Endothelial cell of umbilical vein (primary cell): ENCODE measurements around the gene GGTLC1. TPM values are rescaled to one million over a fixed set of nuclear protein-coding genes. Genes with fewer than 3 reads are reported as not detected.
"Not testable (repeated sequence)": the region's sequence is repeated elsewhere in the genome, so short reads cannot be mapped to it uniquely, and the experiment has no call there.

ENCODE experiments used
- BruUV-seq: library from RNA; stranded (reverse); fragments of 400-500 nt; replicated peaks from 2 replicates; lab custom pipeline; 2021; lab: Mats Ljungman, UMichigan
- CTCF ChIA-PET: fragments of 300-600, 350-600 bp; sonication (Branson Sonifier 250); formaldehyde crosslinking; loops from one replicate; lab custom pipeline; 2021; ENCODE audit warnings: antibody characterized with exemption, inconsistent platforms; lab: Charles Lee
- POLR2A ChIA-PET: fragments of 300-600, 350-600 bp; sonication (Branson Sonifier 250); formaldehyde crosslinking; loops from one replicate; lab custom pipeline; 2021; ENCODE audit warnings: antibody characterized with exemption, inconsistent platforms; lab: Charles Lee
- DNase-seq: peaks from one replicate; pipeline ENCODE4 v3.0.0-alpha.2; 2011; ENCODE audit warnings: low read depth, low spot score
- FAIRE-seq: peaks from 2 replicates; lab custom pipeline; 2011; peaks lifted over from hg19 to GRCh38; lab: Jason Lieb, UNC
- H2AFZ ChIP-seq: 2 replicates; pipeline ENCODE4 v1.6.0; 2012; ENCODE audit warnings: low read depth, low read length, control low read depth, inconsistent platforms
- H3K27ac ChIP-seq: 2 replicates; pipeline ENCODE4 v1.5.1; 2011; ENCODE audit warnings: low read depth, mild to moderate bottlenecking, control low read depth, low read length, moderate library complexity; ENCODE audit not compliant: insufficient read depth
- H3K27me3 ChIP-seq, 2 experiments: 2 replicates each; pipeline versions ENCODE4 v1.6.0 to v1.6.1; 2011; ENCODE audit warnings: low read length in 2 of 2, mixed read lengths in 1 of 2; ENCODE audit not compliant: control insufficient read depth in 2 of 2, insufficient read depth in 2 of 2
- H3K36me3 ChIP-seq, 2 experiments: 2 replicates in 1 of 2; 3 replicates in 1 of 2; pipeline ENCODE4 v1.5.1; 2011; ENCODE audit warnings: low read length in 2 of 2, mild to moderate bottlenecking in 1 of 2, moderate library complexity in 1 of 2; ENCODE audit not compliant: control insufficient read depth in 2 of 2, insufficient read depth in 2 of 2; ENCODE audit errors: extremely low read depth in 1 of 2
- H3K4me1 ChIP-seq: 3 replicates; pipeline ENCODE4 v1.5.1; 2011; ENCODE audit warnings: mild to moderate bottlenecking, low read length; ENCODE audit not compliant: control insufficient read depth, insufficient read depth; ENCODE audit errors: extremely low read depth
- H3K4me2 ChIP-seq: 2 replicates; pipeline ENCODE4 v1.6.1; 2011; ENCODE audit warnings: low read length, control low read depth, mixed read lengths; ENCODE audit not compliant: insufficient read depth
- H3K4me3 ChIP-seq, 3 experiments: fragments of 200-600 bp in 1 of 3; sonication (generic), shearing (Covaris generic) in 1 of 3; replicated peaks in 1 of 3; 2 replicates each; pipeline ENCODE4 v1.5.1; 2011 to 2016; ENCODE audit warnings: control low read depth in 3 of 3, low read length in 3 of 3, mild to moderate bottlenecking in 2 of 3, inconsistent platforms in 1 of 3, low read depth in 1 of 3, moderate library complexity in 1 of 3; ENCODE audit not compliant: insufficient read depth in 1 of 3
- H3K79me2 ChIP-seq: 2 replicates; pipeline ENCODE4 v1.6.0; 2012; ENCODE audit warnings: low read length, inconsistent platforms; ENCODE audit not compliant: control insufficient read depth, insufficient read depth
- H3K9ac ChIP-seq: replicated peaks from 2 replicates; pipeline ENCODE3; 2011; ENCODE audit warnings: low read length, control low read depth; ENCODE audit not compliant: insufficient read depth; ENCODE audit errors: extremely low read depth
- H3K9me1 ChIP-seq: replicated peaks from 3 replicates; pipeline ENCODE4 v1.6.0; 2011; ENCODE audit warnings: mild to moderate bottlenecking, low read length; ENCODE audit not compliant: control insufficient read depth, insufficient read depth; ENCODE audit errors: extremely low read depth
- H3K9me3 ChIP-seq: replicated peaks from 2 replicates; pipeline ENCODE4 v1.5.1; 2012; ENCODE audit warnings: low read length, inconsistent platforms; ENCODE audit not compliant: control insufficient read depth, insufficient read depth
- H4K20me1 ChIP-seq: replicated peaks from 2 replicates; pipeline ENCODE3; 2011; ENCODE audit warnings: mild to moderate bottlenecking, low read length; ENCODE audit not compliant: control insufficient read depth, insufficient read depth; ENCODE audit errors: extremely low read depth
- dilution Hi-C: fragments of 300-500 bp; cut with MboI; formaldehyde crosslinking; loops from one replicate; pipeline ENCODE4 v1.15.0; 2019; ENCODE audit warnings: low sequenced_read_pairs; ENCODE audit not compliant: extremely low pct_ligation_motif_present
- intact Hi-C: fragments of 100-400 bp; cut with micrococcal nuclease; formaldehyde crosslinking; loops from one replicate; pipeline ENCODE4 v1.10.0; 2022
- polyA plus RNA-seq, 4 experiments: library from polyadenylated mRNA; depleted of rRNA in 3 of 4; stranded (reverse) in 3 of 4; unstranded in 1 of 4; fragments of >200 nt; gene quantifications; 2 replicates each; pipeline versions ENCODE4 v1.2.1 to v1.2.3, GENCODE V29; 2011 to 2012; ENCODE audit warnings: missing spikeins in 1 of 4
- total RNA-seq: library from RNA; stranded (reverse); gene quantifications from 2 replicates; pipeline ENCODE4 v1.2.3, GENCODE V29; 2021

Gene GGTLC1
- total and polyA plus RNA-seq, 2 donors (not counting 3 experiments of a cell fraction or from before 2014, with no cell fraction given), result not detected

DNA sequence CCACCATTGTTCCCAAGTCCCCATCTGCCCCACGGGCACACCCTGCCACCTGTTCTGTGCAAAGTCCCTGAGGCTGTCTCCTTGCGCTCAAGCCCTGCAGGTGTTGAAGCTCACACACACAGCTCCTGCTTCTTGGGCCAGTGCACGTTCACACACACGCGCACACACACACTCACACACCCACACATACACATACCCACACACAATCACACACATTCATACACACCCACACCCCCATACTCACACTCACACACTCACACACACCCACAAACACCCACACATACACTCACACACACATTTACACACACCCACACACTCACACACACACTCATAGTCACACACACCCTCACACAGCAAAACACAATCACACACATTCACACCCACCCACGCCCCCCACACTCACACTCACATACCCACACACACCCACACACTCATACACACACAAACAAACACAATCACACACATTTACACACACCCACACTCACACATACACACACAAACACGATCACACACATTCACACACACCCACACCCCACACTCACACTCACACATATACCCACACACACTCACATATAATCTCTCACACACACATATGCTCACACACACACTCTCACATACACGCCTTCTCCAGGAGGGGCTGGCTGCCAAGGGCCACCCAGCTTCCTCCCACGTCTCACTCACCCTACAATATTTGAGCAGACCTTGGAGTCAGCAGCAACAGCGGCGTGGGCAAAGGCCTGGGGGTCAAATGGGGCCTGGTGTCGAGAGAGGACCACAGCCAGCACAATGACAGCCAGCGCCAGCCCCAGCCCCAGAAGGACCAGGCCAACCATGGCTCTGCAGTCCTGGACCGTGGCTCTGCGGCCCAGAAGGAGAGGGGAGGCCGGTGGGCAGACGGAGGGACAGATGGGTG lies 8.4 kb downstream of the GGTLC1 start:
- H3K4me1 ChIP-seq, H3K4me2 ChIP-seq, H3K79me2 ChIP-seq, intact Hi-C loops, POLR2A ChIA-PET, H3K9ac ChIP-seq, H3K9me3 ChIP-seq, H3K27me3 ChIP-seq, H3K36me3 ChIP-seq, dilution Hi-C loops, DNase-seq, H3K27ac ChIP-seq, H2AFZ ChIP-seq, H4K20me1 ChIP-seq, FAIRE-seq, BruUV-seq, H3K9me1 ChIP-seq, H3K4me3 ChIP-seq, CTCF ChIA-PET: not testable (repeated sequence)

DNA sequence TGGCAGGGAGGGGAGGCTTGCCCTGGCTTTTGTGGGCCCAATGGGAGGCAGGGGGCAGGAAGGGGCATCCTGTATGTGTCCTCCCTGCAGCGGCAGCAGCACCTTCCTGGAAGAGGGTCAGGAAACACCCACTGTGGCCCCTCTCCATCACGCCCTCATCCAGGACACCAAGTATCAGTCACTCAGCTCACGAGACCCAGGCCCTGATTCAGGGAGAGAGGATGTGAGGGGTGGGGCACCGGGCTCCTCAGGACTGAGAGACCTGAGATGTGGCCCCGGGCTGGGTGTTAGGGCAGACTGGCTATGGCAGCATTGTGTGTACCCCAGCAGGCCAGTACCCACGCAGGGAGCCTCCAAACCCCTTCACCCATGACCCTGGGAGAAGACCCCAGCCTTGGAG lies 9.2 kb downstream of the GGTLC1 start:
- H3K9ac ChIP-seq, H2AFZ ChIP-seq, BruUV-seq, dilution Hi-C loops, H3K4me3 ChIP-seq, DNase-seq, H3K4me2 ChIP-seq, H3K79me2 ChIP-seq, H3K27ac ChIP-seq, H3K4me1 ChIP-seq, H3K9me3 ChIP-seq, H4K20me1 ChIP-seq, intact Hi-C loops, H3K27me3 ChIP-seq, CTCF ChIA-PET, FAIRE-seq, H3K36me3 ChIP-seq, POLR2A ChIA-PET, H3K9me1 ChIP-seq: not testable (repeated sequence)

DNA sequence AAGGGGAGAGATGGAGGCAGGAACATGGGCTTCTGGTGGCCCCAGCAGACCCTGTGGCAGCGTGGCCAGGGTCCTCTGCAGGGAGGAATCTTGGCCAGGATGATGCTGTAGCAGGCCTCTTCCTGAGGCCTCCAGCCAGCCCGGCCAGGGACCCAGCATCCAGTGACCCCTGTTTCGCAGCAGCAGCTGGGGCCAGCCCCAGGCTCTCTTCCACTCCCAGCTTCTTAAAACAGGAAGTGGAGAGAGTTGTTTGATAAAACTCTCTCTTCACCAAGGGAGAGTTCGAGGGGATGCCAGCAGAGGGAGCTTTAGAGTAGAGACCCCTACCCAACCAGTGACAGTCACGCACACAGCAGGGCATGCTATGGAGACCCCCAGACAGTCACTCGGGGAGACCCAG lies 10.1 kb downstream of the GGTLC1 start:
- H3K4me1 ChIP-seq, H3K9me3 ChIP-seq, H2AFZ ChIP-seq, H3K79me2 ChIP-seq, H3K9ac ChIP-seq, intact Hi-C loops, H3K9me1 ChIP-seq, dilution Hi-C loops, POLR2A ChIA-PET, H3K27me3 ChIP-seq, FAIRE-seq, H4K20me1 ChIP-seq, BruUV-seq, H3K36me3 ChIP-seq, DNase-seq, H3K4me2 ChIP-seq, H3K27ac ChIP-seq, H3K4me3 ChIP-seq: not testable (repeated sequence)
- CTCF ChIA-PET, result interaction anchor here (0.6 kb wide), 2 partner anchors 181 to 187 kb away, joined by 3 to 5 read pairs; no protein-coding TSS in a partner anchor
